Measurements from ENCODE around the gene ABLIM2.

Gene ABLIM2

DNA sequence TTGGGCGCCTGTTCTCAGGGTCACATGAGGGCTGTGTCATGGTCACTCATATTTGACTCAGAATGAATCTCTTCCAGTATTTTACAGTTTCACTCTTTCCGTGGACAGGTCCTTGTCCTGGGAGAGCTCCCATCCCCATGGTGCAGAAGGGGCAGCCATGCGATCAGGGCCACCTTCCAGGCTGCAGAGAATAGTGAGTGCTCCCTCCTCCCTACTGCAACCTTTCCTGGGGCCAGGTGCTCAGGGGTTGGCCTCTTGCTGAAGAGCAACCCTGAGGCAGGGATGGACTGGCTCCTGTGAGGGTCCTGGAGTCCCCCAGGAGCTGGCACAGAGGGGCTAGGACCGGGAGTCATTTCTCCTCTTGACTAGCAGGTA is 108.4 kb downstream of the ABLIM2 start:
- no peak for DNase-seq (ENCODE audit: low read depth in 1 of 2, low spot score in 1 of 2)
- H3K27ac ChIP-seq (replicated peaks), result no peak overlapping the region
- H3K4me3 ChIP-seq (replicated peaks; ENCODE audit: insufficient read depth, low read length), result no peak overlapping the region
- H3K27me3 ChIP-seq (ENCODE audit: insufficient read depth, poor library complexity, severe bottlenecking), result peaks cover 10% of the 10 kb centered on the region
- TF ChIP-seq, protein P1, sequence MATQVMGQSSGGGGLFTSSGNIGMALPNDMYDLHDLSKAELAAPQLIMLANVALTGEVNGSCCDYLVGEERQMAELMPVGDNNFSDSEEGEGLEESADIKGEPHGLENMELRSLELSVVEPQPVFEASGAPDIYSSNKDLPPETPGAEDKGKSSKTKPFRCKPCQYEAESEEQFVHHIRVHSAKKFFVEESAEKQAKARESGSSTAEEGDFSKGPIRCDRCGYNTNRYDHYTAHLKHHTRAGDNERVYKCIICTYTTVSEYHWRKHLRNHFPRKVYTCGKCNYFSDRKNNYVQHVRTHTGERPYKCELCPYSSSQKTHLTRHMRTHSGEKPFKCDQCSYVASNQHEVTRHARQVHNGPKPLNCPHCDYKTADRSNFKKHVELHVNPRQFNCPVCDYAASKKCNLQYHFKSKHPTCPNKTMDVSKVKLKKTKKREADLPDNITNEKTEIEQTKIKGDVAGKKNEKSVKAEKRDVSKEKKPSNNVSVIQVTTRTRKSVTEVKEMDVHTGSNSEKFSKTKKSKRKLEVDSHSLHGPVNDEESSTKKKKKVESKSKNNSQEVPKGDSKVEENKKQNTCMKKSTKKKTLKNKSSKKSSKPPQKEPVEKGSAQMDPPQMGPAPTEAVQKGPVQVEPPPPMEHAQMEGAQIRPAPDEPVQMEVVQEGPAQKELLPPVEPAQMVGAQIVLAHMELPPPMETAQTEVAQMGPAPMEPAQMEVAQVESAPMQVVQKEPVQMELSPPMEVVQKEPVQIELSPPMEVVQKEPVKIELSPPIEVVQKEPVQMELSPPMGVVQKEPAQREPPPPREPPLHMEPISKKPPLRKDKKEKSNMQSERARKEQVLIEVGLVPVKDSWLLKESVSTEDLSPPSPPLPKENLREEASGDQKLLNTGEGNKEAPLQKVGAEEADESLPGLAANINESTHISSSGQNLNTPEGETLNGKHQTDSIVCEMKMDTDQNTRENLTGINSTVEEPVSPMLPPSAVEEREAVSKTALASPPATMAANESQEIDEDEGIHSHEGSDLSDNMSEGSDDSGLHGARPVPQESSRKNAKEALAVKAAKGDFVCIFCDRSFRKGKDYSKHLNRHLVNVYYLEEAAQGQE (IDR thresholded peaks at IDR 0.05; ENCODE audit: insufficient replicate concordance, low read depth), result no peak
- no peak for TF ChIP-seq SPI1 (IDR thresholded peaks at IDR 0.05; ENCODE audit: borderline replicate concordance, low read depth)
- no peak for TF ChIP-seq CTCF (IDR thresholded peaks at IDR 0.05; ENCODE audit: insufficient read depth, low read length)
- no peak for TF ChIP-seq POLR2AphosphoS5 (IDR thresholded peaks at IDR 0.05; ENCODE audit: low read depth)
- TF ChIP-seq GABPA (IDR thresholded peaks at IDR 0.05; ENCODE audit: low read depth), result no peak

- DNase-seq (ENCODE audit: low read depth in 1 of 2, low spot score in 1 of 2), result no peak
- H3K4me3 ChIP-seq (replicated peaks; ENCODE audit: insufficient read depth, low read length), result no peak overlapping the region
- peaks cover 10% of the 10 kb centered on the region for H3K27me3 ChIP-seq (ENCODE audit: insufficient read depth, poor library complexity, severe bottlenecking)
- no peak for TF ChIP-seq GABPA (IDR thresholded peaks at IDR 0.05; ENCODE audit: low read depth)
- TF ChIP-seq POLR2AphosphoS5 (IDR thresholded peaks at IDR 0.05; ENCODE audit: low read depth), result no peak
- TF ChIP-seq, protein P1 (IDR thresholded peaks at IDR 0.05; ENCODE audit: insufficient replicate concordance, low read depth), result no peak
- TF ChIP-seq CTCF (IDR thresholded peaks at IDR 0.05; ENCODE audit: insufficient read depth, low read length), result no peak
- TF ChIP-seq SPI1 (IDR thresholded peaks at IDR 0.05; ENCODE audit: borderline replicate concordance, low read depth), result no peak
- no peak overlapping the region for H3K27ac ChIP-seq (replicated peaks)
These were observed 109.5 kb downstream of the ABLIM2 start for GRCh38 chr4:8048856-8049676.

- TF ChIP-seq, protein P1 (IDR thresholded peaks at IDR 0.05; ENCODE audit: insufficient replicate concordance, low read depth), result no peak
- no peak for TF ChIP-seq POLR2AphosphoS5 (IDR thresholded peaks at IDR 0.05; ENCODE audit: low read depth)
- TF ChIP-seq SPI1 (IDR thresholded peaks at IDR 0.05; ENCODE audit: borderline replicate concordance, low read depth), result no peak
- no peak for TF ChIP-seq GABPA (IDR thresholded peaks at IDR 0.05; ENCODE audit: low read depth)
- no peak for TF ChIP-seq CTCF (IDR thresholded peaks at IDR 0.05; ENCODE audit: insufficient read depth, low read length)
- Histone ChIP-seq H3K27ac (replicated peaks) (no peak overlapping the region), H3K27me3 (ENCODE audit: insufficient read depth, poor library complexity, severe bottlenecking) (peaks cover 10% of the 10 kb centered on the region), H3K4me3 (replicated peaks; ENCODE audit: insufficient read depth, low read length) (no peak overlapping the region)
- DNase-seq (ENCODE audit: low read depth in 1 of 2, low spot score in 1 of 2), result no peak
These were observed 110.6 kb downstream of the ABLIM2 start for GRCh38 chr4:8047837-8048678.
